Caco-2 (cell line): ENCODE results near the gene RPL19. TPM values are rescaled to one million over a fixed set of nuclear protein-coding genes. Genes with fewer than 3 reads are reported as not detected.

Experiments used
- BruUV-seq: library from RNA; stranded (reverse); fragments of 400-500 nt; replicated peaks from 2 replicates; lab custom pipeline; 2021; lab: Mats Ljungman, UMichigan
- CTCF ChIA-PET: fragments of 300-600 bp; sonication (Branson Sonifier 250); formaldehyde crosslinking; loops from one replicate; lab custom pipeline; 2022; ENCODE audit warnings: antibody characterized with exemption; lab: Charles Lee
- POLR2A ChIA-PET: fragments of 300-600 bp; sonication (Branson Sonifier 250); formaldehyde crosslinking; loops from one replicate; lab custom pipeline; 2022; ENCODE audit warnings: antibody characterized with exemption; lab: Charles Lee
- DNase-seq, 2 experiments: peaks; one replicate each; pipeline versions ENCODE4 v3.0.0 to v3.0.0-alpha.2; 2020 to 2022
- H3K27me3 ChIP-seq: replicated peaks from 2 replicates; pipeline ENCODE4 v1.6.0; 2011; ENCODE audit warnings: low read length; ENCODE audit not compliant: control insufficient read depth, insufficient read depth
- H3K36me3 ChIP-seq: 2 replicates; pipeline ENCODE4 v1.5.1; 2011; ENCODE audit warnings: low read length; ENCODE audit not compliant: control insufficient read depth, insufficient read depth
- H3K4me1 ChIP-seq: fragments of 250-450 bp; sonication (Bioruptor Pico); 2 replicates; pipeline ENCODE4 v1.5.1; 2020; ENCODE audit warnings: mild to moderate bottlenecking
- H3K4me3 ChIP-seq: 2 replicates; pipeline ENCODE4 v1.5.1; 2011; ENCODE audit warnings: low read depth, mild to moderate bottlenecking, control low read depth, low read length
- H3K9me3 ChIP-seq: fragments of 250-450 bp; sonication (Bioruptor Pico); 2 replicates; pipeline ENCODE4 v1.5.1; 2020; ENCODE audit warnings: mild to moderate bottlenecking, moderate library complexity
- H3K27ac Mint-ChIP-seq: one replicate; pipeline ENCODE4 v1.8.0; 2022; ENCODE audit warnings: mixed read lengths; ENCODE audit not compliant: unreplicated experiment
- H3K27me3 Mint-ChIP-seq: one replicate; pipeline ENCODE4 v1.8.0; 2022; ENCODE audit warnings: mixed read lengths; ENCODE audit not compliant: insufficient read depth, unreplicated experiment
- H3K36me3 Mint-ChIP-seq: one replicate; pipeline ENCODE4 v1.8.0; 2022; ENCODE audit warnings: mild to moderate bottlenecking, mixed read lengths; ENCODE audit not compliant: insufficient read depth, unreplicated experiment
- H3K4me1 Mint-ChIP-seq: one replicate; pipeline ENCODE4 v1.8.0; 2022; ENCODE audit warnings: low read depth, mixed read lengths; ENCODE audit not compliant: unreplicated experiment
- H3K4me3 Mint-ChIP-seq: one replicate; pipeline ENCODE4 v1.8.0; 2022; ENCODE audit warnings: mild to moderate bottlenecking, moderate library complexity, mixed read lengths; ENCODE audit not compliant: unreplicated experiment
- H3K9me3 Mint-ChIP-seq: one replicate; pipeline ENCODE4 v1.8.0; 2022; ENCODE audit warnings: mixed read lengths; ENCODE audit not compliant: unreplicated experiment
- intact Hi-C: fragments of 100-400 bp; cut with micrococcal nuclease; formaldehyde crosslinking; loops from one replicate; pipeline ENCODE4 v1.10.0; 2022; ENCODE audit not compliant: unreplicated experiment
- total RNA-seq: library from RNA; stranded (reverse); gene quantifications from 2 replicates; pipeline ENCODE4 v1.2.3, GENCODE V29; 2022
- TF ChIP-seq, protein P1 (sequence below), 2 experiments: fragments of 200-600 bp in 1 of 2; IDR thresholded peaks; 1 replicate in 1 of 2; 2 replicates in 1 of 2; pipeline versions ENCODE4 v1.5.1 to v1.8.0; 2011 to 2022; ENCODE audit warnings: antibody characterized with exemption in 1 of 2, control low read depth in 1 of 2, inconsistent platforms in 1 of 2, low read depth in 1 of 2, low read length in 1 of 2, mild to moderate bottlenecking in 1 of 2, moderate library complexity in 1 of 2; ENCODE audit not compliant: insufficient read depth in 1 of 2, severe bottlenecking in 1 of 2, unreplicated experiment in 1 of 2

Gene RPL19
- total RNA-seq, 1 experiment from 2014 or later = 1,825 TPM

DNA sequence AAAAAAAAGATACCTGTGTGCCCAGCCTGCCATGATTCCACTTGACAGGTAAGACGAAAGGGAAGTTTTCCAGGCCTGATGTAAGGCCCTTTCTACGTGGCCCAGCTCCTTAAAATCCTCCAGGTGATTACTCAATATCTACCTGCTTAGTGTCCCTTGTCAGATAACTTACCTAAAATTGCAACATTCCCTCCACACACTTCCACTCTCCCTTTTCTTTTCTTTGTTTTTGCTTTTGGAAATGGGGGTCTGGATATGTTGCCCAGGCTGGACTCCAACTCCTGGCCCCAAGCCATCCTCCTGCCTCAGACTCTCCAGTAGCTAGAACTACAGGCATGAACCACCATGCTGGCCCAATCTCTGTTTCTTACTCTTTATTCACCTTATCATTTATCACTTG is 41.5 kb upstream of the RPL19 start:
- TF ChIP-seq, protein P1, sequence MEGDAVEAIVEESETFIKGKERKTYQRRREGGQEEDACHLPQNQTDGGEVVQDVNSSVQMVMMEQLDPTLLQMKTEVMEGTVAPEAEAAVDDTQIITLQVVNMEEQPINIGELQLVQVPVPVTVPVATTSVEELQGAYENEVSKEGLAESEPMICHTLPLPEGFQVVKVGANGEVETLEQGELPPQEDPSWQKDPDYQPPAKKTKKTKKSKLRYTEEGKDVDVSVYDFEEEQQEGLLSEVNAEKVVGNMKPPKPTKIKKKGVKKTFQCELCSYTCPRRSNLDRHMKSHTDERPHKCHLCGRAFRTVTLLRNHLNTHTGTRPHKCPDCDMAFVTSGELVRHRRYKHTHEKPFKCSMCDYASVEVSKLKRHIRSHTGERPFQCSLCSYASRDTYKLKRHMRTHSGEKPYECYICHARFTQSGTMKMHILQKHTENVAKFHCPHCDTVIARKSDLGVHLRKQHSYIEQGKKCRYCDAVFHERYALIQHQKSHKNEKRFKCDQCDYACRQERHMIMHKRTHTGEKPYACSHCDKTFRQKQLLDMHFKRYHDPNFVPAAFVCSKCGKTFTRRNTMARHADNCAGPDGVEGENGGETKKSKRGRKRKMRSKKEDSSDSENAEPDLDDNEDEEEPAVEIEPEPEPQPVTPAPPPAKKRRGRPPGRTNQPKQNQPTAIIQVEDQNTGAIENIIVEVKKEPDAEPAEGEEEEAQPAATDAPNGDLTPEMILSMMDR (IDR thresholded peaks at IDR 0.05; ENCODE audit: insufficient read depth in 1 of 2, low read depth in 1 of 2, low read length in 1 of 2, severe bottlenecking in 1 of 2, unreplicated experiment in 1 of 2) = no peak
- H3K27ac Mint-ChIP-seq = no peak overlapping the region
- BruUV-seq = no TSS peak
- no peaks in the 10 kb centered on the region for H3K36me3 ChIP-seq
- DNase-seq = no peak
- intact Hi-C loops = loop anchor here (1.0 kb wide), 1 partner anchor 13 kb away; no protein-coding TSS in a partner anchor
- POLR2A ChIA-PET = interaction anchor here (0.6 kb wide), 1 partner anchor 76 kb away, joined by 4 read pairs; no protein-coding TSS in a partner anchor
- CTCF ChIA-PET = no interaction called here
- no peak overlapping the region for H3K4me3 ChIP-seq
- peaks cover 2% of the 10 kb centered on the region for H3K27me3 Mint-ChIP-seq
- peaks cover 19% of the 10 kb centered on the region for H3K4me1 Mint-ChIP-seq
- H3K36me3 Mint-ChIP-seq = peaks cover 22% of the 10 kb centered on the region
- H3K9me3 ChIP-seq = no peaks in the 10 kb centered on the region
- H3K9me3 Mint-ChIP-seq = no peaks in the 10 kb centered on the region
- no peaks in the 10 kb centered on the region for H3K27me3 ChIP-seq
- H3K4me3 Mint-ChIP-seq = no peak overlapping the region
- no peaks in the 10 kb centered on the region for H3K4me1 ChIP-seq

DNA sequence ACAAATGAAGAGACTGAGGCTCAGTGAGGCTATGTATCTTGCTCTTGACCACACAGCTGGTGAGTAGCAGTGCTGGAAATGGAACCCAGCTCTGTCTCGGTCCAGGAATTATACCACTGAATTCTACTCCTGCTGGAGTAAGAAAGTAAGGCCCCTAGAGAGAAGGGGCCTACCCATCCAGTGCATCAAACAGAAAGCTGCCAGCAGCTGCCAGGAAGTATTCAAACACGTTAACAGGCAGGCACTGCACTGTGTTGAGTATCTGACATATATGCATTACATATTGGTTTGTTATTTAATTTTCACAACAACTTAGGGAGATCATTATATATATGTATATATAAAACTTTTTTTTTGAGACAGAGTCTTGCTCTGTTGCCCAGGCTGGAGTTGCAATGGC is 38.1 kb upstream of the RPL19 start:
- ChIA-PET POLR2A (interaction anchor here (0.6 kb wide), 1 partner anchor 13 kb away, joined by 3 read pairs; no protein-coding TSS in a partner anchor), CTCF (interaction anchor here (0.8 kb wide), 1 partner anchor 188 kb away, joined by 3 read pairs; no protein-coding TSS in a partner anchor)
- no peak overlapping the region for H3K27ac Mint-ChIP-seq
- no peak for DNase-seq
- no peak overlapping the region for H3K4me3 Mint-ChIP-seq
- H3K27me3 ChIP-seq = no peaks in the 10 kb centered on the region
- no peaks in the 10 kb centered on the region for H3K27me3 Mint-ChIP-seq
- no peaks in the 10 kb centered on the region for H3K36me3 Mint-ChIP-seq
- intact Hi-C loops = no loop called here
- TF ChIP-seq, protein P1 (IDR thresholded peaks at IDR 0.05; ENCODE audit: insufficient read depth in 1 of 2, low read depth in 1 of 2, low read length in 1 of 2, severe bottlenecking in 1 of 2, unreplicated experiment in 1 of 2) = no peak
- H3K4me1 ChIP-seq = peaks cover 18% of the 10 kb centered on the region
- H3K36me3 ChIP-seq = no peaks in the 10 kb centered on the region
- H3K9me3 ChIP-seq = no peaks in the 10 kb centered on the region
- H3K4me1 Mint-ChIP-seq = peaks cover 19% of the 10 kb centered on the region
- no peak overlapping the region for H3K4me3 ChIP-seq
- no peaks in the 10 kb centered on the region for H3K9me3 Mint-ChIP-seq
- BruUV-seq = no TSS peak

DNA sequence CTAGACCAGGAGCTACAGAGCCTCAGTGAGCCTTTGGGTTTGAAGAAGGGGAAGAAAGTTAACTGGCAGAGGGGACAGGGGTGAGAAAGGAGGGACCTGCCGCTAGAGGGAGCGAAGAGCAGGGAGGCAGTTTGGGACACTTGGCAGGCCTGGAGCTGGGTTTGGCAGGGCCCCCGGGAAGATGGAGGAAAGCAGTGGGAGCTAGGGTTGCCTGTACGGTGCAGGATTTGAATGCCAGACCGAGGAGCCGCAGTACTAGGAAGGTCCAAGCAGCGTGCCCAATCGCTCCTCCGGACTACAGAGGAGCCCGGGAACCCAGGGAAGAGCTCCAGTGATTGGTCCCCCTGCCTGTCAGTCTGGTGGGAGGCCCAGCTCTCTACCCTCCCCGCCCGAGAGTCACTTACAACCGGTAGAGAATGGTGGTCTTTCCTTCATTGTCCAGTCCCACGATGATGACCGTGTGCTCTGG is 35.4 kb upstream of the RPL19 start:
- TF ChIP-seq, protein P1 (IDR thresholded peaks at IDR 0.05; ENCODE audit: insufficient read depth in 1 of 2, low read depth in 1 of 2, low read length in 1 of 2, severe bottlenecking in 1 of 2, unreplicated experiment in 1 of 2) = peak; percentile 76 to 86
- Mint-ChIP-seq H3K4me1 (peaks cover 23% of the 10 kb centered on the region), H3K9me3 (no peaks in the 10 kb centered on the region), H3K27me3 (no peaks in the 10 kb centered on the region), H3K4me3 (no peak overlapping the region), H3K36me3 (no peaks in the 10 kb centered on the region), H3K27ac (no peak overlapping the region)
- no TSS peak for BruUV-seq
- Histone ChIP-seq H3K27me3 (no peaks in the 10 kb centered on the region), H3K36me3 (no peaks in the 10 kb centered on the region), H3K9me3 (no peaks in the 10 kb centered on the region), H3K4me1 (peaks cover 21% of the 10 kb centered on the region), H3K4me3 (no peak overlapping the region)
- ChIA-PET CTCF (interaction anchor here (0.6 to 1.4 kb wide), 14 partner anchors 8 to 345 kb away, joined by 3 to 28 read pairs (median 4); partner anchors contain the start of gene RPL19), POLR2A (interaction anchor here (0.7 kb wide), 1 partner anchor 35 kb away, joined by 12 read pairs; the partner anchor contains the start of gene RPL19)
- intact Hi-C loops = no loop called here
- peak; percentile 79 to 80 for DNase-seq
